ENCODE measurements around the gene PLXNC1.
A peak's percentile ranks its signal among the peaks of the same experiment; 100 is the strongest.

Gene PLXNC1

GRCh38 chr12:94242901-94243300 is 94.5 kb downstream of the PLXNC1 start:
- DNase-seq (ENCODE audit: low spot score): no peak

- peak; percentile 58 for DNase-seq (ENCODE audit: low spot score)
Measured at GRCh38 chr12:94244165-94245133, 96.1 kb downstream of the PLXNC1 start.

GRCh38 chr12:94245631-94246383 is 97.4 kb downstream of the PLXNC1 start:
- DNase-seq (ENCODE audit: low spot score): no peak

- no peak for DNase-seq (ENCODE audit: low spot score)
Measured at GRCh38 chr12:94247246-94247645, 98.9 kb downstream of the PLXNC1 start.

- no peak for DNase-seq (ENCODE audit: low spot score)
Measured at GRCh38 chr12:94248582-94248981, 100.2 kb downstream of the PLXNC1 start.

GRCh38 chr12:94250130-94250529 is 101.8 kb downstream of the PLXNC1 start:
- DNase-seq (ENCODE audit: low spot score): no peak

- DNase-seq (ENCODE audit: low spot score): no peak
Measured at GRCh38 chr12:94254270-94254669, 105.9 kb downstream of the PLXNC1 start.

GRCh38 chr12:94255006-94255405 is 106.6 kb downstream of the PLXNC1 start:
- DNase-seq (ENCODE audit: low spot score): no peak

- DNase-seq (ENCODE audit: low spot score): no peak
Measured at GRCh38 chr12:94255428-94255827, 107.1 kb downstream of the PLXNC1 start.

GRCh38 chr12:94258593-94258992 is 110.2 kb downstream of the PLXNC1 start:
- DNase-seq (ENCODE audit: low spot score): peak; percentile 49

- DNase-seq (ENCODE audit: low spot score): no peak
Measured at GRCh38 chr12:94260017-94260416, 111.6 kb downstream of the PLXNC1 start.

- DNase-seq (ENCODE audit: low spot score): no peak
Measured at GRCh38 chr12:94260717-94261116, 112.3 kb downstream of the PLXNC1 start.

- DNase-seq (ENCODE audit: low spot score): no peak
Measured at GRCh38 chr12:94261119-94261518, 112.7 kb downstream of the PLXNC1 start.

GRCh38 chr12:94261786-94262185 is 113.4 kb downstream of the PLXNC1 start:
- DNase-seq (ENCODE audit: low spot score): no peak

- DNase-seq (ENCODE audit: low spot score): peak; percentile 74
Measured at GRCh38 chr12:94262228-94263010, 114.0 kb downstream of the PLXNC1 start.

- peak; percentile 65 for DNase-seq (ENCODE audit: low spot score)
Measured at GRCh38 chr12:94263011-94263811, 114.8 kb downstream of the PLXNC1 start.

GRCh38 chr12:94263905-94264561 is 115.7 kb downstream of the PLXNC1 start:
- no peak for DNase-seq (ENCODE audit: low spot score)

- DNase-seq (ENCODE audit: low spot score): no peak
Measured at GRCh38 chr12:94264736-94265485, 116.5 kb downstream of the PLXNC1 start.

GRCh38 chr12:94265539-94265938 is 117.2 kb downstream of the PLXNC1 start:
- no peak for DNase-seq (ENCODE audit: low spot score)

Data from activated CD4-positive, alpha-beta T cell treated with anti-CD3 and anti-CD28 coated beads, Interleukin-2, Interleukin-4, amounts not matched to agents 100 ng/mL and 50 ng/mL, durations not matched to agents 16 hours and 8 hours (primary cell).